Measurements from ENCODE around the gene CRTC3.
"Not testable (repeated sequence)": the region's sequence is repeated elsewhere in the genome, so short reads cannot be mapped to it uniquely, and the experiment has no call there.

CRTC3 gene

DNA sequence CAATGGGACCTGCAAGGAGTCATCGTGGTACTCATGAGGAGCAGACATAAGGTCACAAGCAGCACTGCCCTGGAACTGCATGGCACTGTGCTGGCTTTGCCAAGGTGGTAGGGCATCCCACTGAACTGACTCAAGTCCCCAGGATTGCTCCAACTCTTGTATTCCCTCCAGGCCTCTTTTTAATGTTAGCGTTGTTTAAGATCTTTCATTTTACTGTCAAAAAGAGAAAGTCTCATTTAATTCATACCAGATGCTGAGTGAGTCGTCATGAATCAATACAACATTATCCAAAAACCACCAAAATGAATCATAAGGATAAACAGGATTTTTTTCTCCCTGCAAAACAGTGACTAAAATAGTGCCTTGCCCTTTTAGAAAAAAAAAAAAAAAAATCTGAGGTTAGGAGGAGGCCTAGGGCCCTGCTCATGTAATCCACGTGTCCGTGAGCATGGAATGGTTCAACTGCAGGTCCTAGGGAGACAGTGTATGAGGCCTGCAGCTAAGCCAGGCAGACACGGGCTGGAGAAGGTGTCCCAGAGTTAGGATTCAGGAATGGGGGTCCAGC, 150.7 kb downstream of the CRTC3 start:
- Histone ChIP-seq H3K9me3 (ENCODE audit: control insufficient read depth, insufficient read depth, low read length) (no peaks in the 10 kb centered on the region), H3K9ac (ENCODE audit: low read depth, low read length) (no peak overlapping the region), H3K27me3 (ENCODE audit: control insufficient read depth, insufficient read depth, low read length) (no peaks in the 10 kb centered on the region), H3K4me1 (ENCODE audit: control insufficient read depth, insufficient read depth, low read length) (no peaks in the 10 kb centered on the region), H3K36me3 (ENCODE audit: control insufficient read depth, insufficient read depth, low read length) (no peaks in the 10 kb centered on the region), H3K27ac (ENCODE audit: low read depth, low read length) (no peak overlapping the region), H3K4me3 (ENCODE audit: low read depth, low read length) (no peak overlapping the region)

DNA sequence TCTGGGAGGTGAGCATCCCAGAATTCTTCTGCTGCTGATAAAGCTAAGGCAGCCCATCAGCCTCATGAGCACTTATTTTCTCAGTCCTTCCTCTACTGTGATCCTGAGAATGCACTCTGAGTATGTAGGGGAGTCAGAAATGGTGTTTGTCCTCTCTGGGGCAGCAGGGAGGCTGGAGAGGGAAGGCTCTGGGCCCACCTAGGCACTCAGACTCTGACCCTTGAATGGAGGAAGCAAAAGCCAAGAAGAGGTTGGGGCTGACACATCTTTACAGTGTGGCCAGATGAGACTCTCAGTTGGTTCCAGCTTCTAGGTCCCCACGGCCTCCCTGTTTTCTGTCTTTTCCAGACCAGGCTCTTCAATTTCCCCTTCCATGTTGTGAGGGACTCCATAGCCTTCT, 151.3 kb downstream of the CRTC3 start:
- H3K9ac ChIP-seq (ENCODE audit: low read depth, low read length) = no peak overlapping the region
- no peaks in the 10 kb centered on the region for H3K4me1 ChIP-seq (ENCODE audit: control insufficient read depth, insufficient read depth, low read length)
- no peaks in the 10 kb centered on the region for H3K9me3 ChIP-seq (ENCODE audit: control insufficient read depth, insufficient read depth, low read length)
- H3K27ac ChIP-seq (ENCODE audit: low read depth, low read length) = no peak overlapping the region
- H3K36me3 ChIP-seq (ENCODE audit: control insufficient read depth, insufficient read depth, low read length) = no peaks in the 10 kb centered on the region
- H3K4me3 ChIP-seq (ENCODE audit: low read depth, low read length) = no peak overlapping the region
- no peaks in the 10 kb centered on the region for H3K27me3 ChIP-seq (ENCODE audit: control insufficient read depth, insufficient read depth, low read length)

DNA sequence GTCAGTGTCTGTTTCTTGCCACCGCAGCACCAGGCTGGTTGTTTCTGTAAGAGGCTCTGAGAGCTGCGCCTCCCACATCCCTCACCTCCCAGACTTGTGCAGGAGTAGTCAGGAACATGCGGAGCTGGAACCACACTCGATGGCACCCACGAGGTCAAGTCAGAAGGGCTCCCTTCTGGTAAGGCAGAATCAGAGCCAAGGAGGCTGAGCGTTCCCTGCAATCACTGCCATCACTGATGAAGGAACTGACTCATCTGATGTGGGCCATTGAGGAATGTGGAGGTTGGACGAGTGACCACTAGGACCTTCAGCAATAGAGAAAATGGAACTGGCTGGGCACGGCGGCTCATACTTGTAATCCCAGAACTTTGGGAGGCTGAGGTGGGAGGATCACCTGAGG, 151.8 kb downstream of the CRTC3 start:
- H3K4me1 ChIP-seq (ENCODE audit: control insufficient read depth, insufficient read depth, low read length) = no peaks in the 10 kb centered on the region

DNA sequence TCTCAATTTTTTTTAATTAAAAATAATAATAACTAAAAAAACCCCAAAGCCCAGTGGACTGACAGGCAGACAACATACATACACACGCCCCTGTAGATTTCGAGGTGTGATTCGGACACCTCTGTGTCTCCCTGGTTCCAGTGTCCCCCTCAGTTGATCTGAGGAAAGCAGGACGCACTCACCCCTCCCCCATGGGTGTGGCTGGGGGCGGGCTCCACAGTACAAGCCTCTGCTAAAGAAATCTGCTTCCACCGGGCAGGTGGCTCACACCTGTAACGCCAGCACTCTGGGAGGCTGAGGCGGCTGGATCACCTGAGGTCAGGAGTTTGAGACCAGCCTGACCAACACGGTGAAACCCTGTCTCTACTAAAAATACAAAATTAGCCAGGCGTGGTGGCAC, 153.6 kb downstream of the CRTC3 start:
- Histone ChIP-seq H3K4me1 (ENCODE audit: control insufficient read depth, insufficient read depth, low read length) (no peaks in the 10 kb centered on the region), H3K27me3 (ENCODE audit: control insufficient read depth, insufficient read depth, low read length) (no peaks in the 10 kb centered on the region), H3K27ac (ENCODE audit: low read depth, low read length) (no peak overlapping the region), H3K9me3 (ENCODE audit: control insufficient read depth, insufficient read depth, low read length) (no peaks in the 10 kb centered on the region), H3K4me3 (ENCODE audit: low read depth, low read length) (no peak overlapping the region), H3K9ac (ENCODE audit: low read depth, low read length) (no peak overlapping the region), H3K36me3 (ENCODE audit: control insufficient read depth, insufficient read depth, low read length) (no peaks in the 10 kb centered on the region)

More for the DNA sequence above, 151.8 kb downstream of the CRTC3 start:
- Histone ChIP-seq H3K27ac (ENCODE audit: low read depth, low read length) (no peak overlapping the region), H3K9ac (ENCODE audit: low read depth, low read length) (no peak overlapping the region), H3K4me3 (ENCODE audit: low read depth, low read length) (no peak overlapping the region), H3K36me3 (ENCODE audit: control insufficient read depth, insufficient read depth, low read length) (no peaks in the 10 kb centered on the region), H3K9me3 (ENCODE audit: control insufficient read depth, insufficient read depth, low read length) (no peaks in the 10 kb centered on the region), H3K27me3 (ENCODE audit: control insufficient read depth, insufficient read depth, low read length) (no peaks in the 10 kb centered on the region)

DNA sequence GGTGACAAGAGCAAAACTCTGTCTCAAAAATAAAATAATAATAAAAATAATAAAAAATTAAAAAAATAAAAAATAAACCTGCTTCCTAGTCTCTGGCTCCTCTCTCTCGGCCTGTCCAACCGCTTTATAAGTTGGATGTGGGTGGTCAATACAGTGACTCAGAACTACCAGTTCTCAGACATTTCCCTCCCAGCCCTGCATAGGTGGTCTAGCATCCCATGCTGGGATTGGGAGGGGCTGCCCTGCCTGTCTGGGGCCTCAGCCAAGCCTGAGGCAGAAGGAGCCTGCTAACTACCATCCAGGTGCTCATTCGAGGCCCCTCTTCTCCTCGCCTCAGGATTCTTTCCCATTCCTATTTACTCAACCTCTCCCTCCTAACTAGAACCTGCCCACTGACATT, 154.2 kb downstream of the CRTC3 start:
- H3K4me1 ChIP-seq (ENCODE audit: control insufficient read depth, insufficient read depth, low read length) = no peaks in the 10 kb centered on the region
- H3K9me3 ChIP-seq (ENCODE audit: control insufficient read depth, insufficient read depth, low read length) = no peaks in the 10 kb centered on the region
- no peaks in the 10 kb centered on the region for H3K27me3 ChIP-seq (ENCODE audit: control insufficient read depth, insufficient read depth, low read length)
- H3K27ac ChIP-seq (ENCODE audit: low read depth, low read length) = no peak overlapping the region
- no peak overlapping the region for H3K4me3 ChIP-seq (ENCODE audit: low read depth, low read length)
- H3K36me3 ChIP-seq (ENCODE audit: control insufficient read depth, insufficient read depth, low read length) = no peaks in the 10 kb centered on the region
- no peak overlapping the region for H3K9ac ChIP-seq (ENCODE audit: low read depth, low read length)

DNA sequence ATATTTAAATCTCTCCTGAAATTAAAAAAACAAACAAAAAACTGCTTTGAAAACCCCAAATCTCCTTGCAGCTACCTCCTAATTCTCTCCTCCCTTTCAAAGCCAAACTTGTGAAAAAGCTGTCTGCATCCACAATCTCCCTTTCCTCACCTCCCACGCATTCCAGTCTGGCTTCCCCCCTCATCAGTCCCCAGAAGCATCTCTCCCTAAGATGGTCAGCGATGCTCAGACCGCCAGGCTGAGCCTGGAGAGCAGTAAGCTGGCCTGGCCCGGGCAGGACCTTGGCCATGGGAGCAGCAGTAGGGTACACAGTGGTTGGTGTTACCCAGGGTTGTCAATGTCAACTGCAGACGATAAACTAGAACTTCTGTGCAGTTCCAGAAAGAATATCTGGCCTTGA, 154.6 kb downstream of the CRTC3 start:
- H3K4me1 ChIP-seq (ENCODE audit: control insufficient read depth, insufficient read depth, low read length) = no peaks in the 10 kb centered on the region
- no peak overlapping the region for H3K27ac ChIP-seq (ENCODE audit: low read depth, low read length)

DNA sequence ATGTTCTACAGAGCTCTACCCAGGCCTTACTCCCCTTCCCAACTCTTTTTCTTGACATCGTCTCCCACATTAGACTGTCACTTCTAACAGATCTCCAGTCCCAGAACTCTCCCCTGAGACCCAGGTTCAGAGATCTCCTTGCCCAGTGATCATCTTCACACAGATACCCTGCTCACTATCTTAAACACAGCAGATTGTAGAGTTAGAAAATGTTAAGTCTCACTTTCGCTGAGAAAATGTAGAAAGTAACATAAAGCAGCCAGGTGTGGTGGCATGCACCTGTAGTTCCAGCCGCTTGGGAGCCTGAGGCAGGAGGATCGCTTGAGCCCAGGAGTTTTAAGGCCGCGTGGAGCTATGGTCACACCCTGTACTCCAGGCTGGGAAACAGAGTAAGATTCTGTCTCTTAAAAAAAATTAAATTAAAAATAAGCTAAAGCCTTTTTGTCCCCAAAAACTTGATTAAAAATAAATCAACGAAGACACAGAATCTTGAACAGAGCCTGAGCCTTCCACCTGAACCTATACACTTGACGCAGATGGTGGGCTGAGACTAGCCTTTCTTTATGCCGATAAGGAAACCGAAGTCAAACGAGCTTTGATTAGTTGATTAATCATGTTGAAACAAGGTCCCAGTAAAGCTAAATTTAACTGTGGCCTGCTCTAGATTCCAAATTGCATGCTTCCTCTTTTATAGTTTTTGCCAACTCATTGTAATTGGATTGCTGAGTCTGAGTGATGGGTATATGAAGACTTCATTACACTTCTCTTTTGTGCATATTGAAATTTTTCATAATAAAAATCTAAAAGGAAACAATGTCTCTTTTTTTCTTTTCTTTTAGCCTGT, 156.1 kb downstream of the CRTC3 start:
- H3K27ac ChIP-seq (ENCODE audit: low read depth, low read length) = no peak overlapping the region
- no peak overlapping the region for H3K9ac ChIP-seq (ENCODE audit: low read depth, low read length)
- no peaks in the 10 kb centered on the region for H3K4me1 ChIP-seq (ENCODE audit: control insufficient read depth, insufficient read depth, low read length)

More for the DNA sequence above, 154.6 kb downstream of the CRTC3 start:
- H3K9me3 ChIP-seq (ENCODE audit: control insufficient read depth, insufficient read depth, low read length) = no peaks in the 10 kb centered on the region
- H3K4me3 ChIP-seq (ENCODE audit: low read depth, low read length) = no peak overlapping the region
- no peaks in the 10 kb centered on the region for H3K27me3 ChIP-seq (ENCODE audit: control insufficient read depth, insufficient read depth, low read length)
- no peak overlapping the region for H3K9ac ChIP-seq (ENCODE audit: low read depth, low read length)
- no peaks in the 10 kb centered on the region for H3K36me3 ChIP-seq (ENCODE audit: control insufficient read depth, insufficient read depth, low read length)

DNA sequence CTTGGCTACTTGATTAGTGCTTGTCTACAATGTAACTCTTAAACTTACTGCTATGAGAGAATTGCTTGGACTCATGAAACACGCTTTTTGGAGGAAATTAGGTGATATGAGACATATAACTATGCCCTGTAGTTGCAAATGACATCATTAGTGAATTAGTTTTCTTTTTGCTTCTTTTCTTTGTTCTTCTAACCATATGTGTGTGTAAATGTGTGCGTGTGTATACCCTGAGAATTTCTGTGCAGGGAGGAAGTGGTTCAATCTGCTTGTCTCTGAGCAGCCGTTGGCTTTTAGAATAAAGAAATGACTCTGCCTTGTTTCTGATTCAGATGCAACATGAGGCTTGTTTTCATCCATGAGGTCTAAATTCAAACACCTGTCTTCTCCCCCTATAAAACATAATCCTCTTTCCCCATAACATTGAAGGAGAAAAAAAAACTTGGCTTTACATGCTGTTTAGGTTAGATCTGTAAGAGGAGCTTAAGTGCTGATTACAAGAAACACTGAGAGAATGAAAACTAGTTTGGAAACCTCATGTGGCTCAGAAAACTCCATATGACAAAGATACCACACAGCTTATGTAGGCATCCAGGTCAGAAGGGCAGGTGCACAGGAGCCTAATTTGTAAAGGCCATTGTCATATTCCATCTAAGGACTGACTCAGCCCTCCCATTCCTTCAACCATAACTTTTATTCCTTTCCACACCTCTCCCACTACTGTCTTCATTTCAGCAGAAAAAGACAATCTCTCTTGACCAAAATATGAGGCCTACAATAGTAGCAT, 156.9 kb downstream of the CRTC3 start:
- H3K27ac ChIP-seq (ENCODE audit: low read depth, low read length) = no peak overlapping the region

More for the DNA sequence above, 156.1 kb downstream of the CRTC3 start:
- no peaks in the 10 kb centered on the region for H3K36me3 ChIP-seq (ENCODE audit: control insufficient read depth, insufficient read depth, low read length)
- H3K4me3 ChIP-seq (ENCODE audit: low read depth, low read length) = no peak overlapping the region
- H3K9me3 ChIP-seq (ENCODE audit: control insufficient read depth, insufficient read depth, low read length) = no peaks in the 10 kb centered on the region
- H3K27me3 ChIP-seq (ENCODE audit: control insufficient read depth, insufficient read depth, low read length) = no peaks in the 10 kb centered on the region

DNA sequence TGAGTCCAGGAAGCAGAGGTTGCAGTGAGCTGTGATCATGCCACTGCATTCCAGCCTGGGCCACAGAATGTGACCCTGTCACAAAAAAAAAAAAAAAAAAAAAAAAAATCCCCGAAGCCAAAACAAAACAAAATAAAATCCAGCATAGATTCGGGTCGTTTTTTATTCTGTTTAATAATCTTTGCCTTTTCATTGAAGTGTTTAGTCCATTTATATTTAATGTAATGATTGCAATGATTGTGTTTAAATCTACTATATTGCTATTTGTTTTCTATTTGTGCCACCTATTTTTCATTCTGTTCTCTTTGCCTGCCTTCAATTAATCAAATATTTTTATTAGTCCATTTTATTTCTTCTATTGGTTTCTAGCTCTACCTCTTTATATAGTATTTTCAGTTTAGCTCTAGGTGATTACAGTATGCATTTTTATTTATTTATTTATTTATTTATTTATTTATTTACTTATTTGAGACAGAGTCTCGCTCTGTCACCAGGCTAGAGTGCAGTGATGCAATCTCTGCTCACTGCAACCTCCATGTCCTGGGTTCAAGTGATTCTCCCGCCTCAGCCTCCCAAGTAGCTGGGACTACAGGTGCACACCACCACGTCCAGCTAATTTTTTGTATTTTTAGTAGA, 159.7 kb downstream of the CRTC3 start:
- not testable (repeated sequence) for H3K27me3 ChIP-seq (ENCODE audit: control insufficient read depth, insufficient read depth, low read length); H3K9ac ChIP-seq (ENCODE audit: low read depth, low read length); H3K4me1 ChIP-seq (ENCODE audit: control insufficient read depth, insufficient read depth, low read length); H3K27ac ChIP-seq (ENCODE audit: low read depth, low read length); H3K36me3 ChIP-seq (ENCODE audit: control insufficient read depth, insufficient read depth, low read length); H3K9me3 ChIP-seq (ENCODE audit: control insufficient read depth, insufficient read depth, low read length); H3K4me3 ChIP-seq (ENCODE audit: low read depth, low read length)

More for the DNA sequence above, 156.9 kb downstream of the CRTC3 start:
- H3K9ac ChIP-seq (ENCODE audit: low read depth, low read length) = no peak overlapping the region
- H3K27me3 ChIP-seq (ENCODE audit: control insufficient read depth, insufficient read depth, low read length) = no peaks in the 10 kb centered on the region
- no peaks in the 10 kb centered on the region for H3K36me3 ChIP-seq (ENCODE audit: control insufficient read depth, insufficient read depth, low read length)
- no peaks in the 10 kb centered on the region for H3K9me3 ChIP-seq (ENCODE audit: control insufficient read depth, insufficient read depth, low read length)
- no peaks in the 10 kb centered on the region for H3K4me1 ChIP-seq (ENCODE audit: control insufficient read depth, insufficient read depth, low read length)
- no peak overlapping the region for H3K4me3 ChIP-seq (ENCODE audit: low read depth, low read length)

DNA sequence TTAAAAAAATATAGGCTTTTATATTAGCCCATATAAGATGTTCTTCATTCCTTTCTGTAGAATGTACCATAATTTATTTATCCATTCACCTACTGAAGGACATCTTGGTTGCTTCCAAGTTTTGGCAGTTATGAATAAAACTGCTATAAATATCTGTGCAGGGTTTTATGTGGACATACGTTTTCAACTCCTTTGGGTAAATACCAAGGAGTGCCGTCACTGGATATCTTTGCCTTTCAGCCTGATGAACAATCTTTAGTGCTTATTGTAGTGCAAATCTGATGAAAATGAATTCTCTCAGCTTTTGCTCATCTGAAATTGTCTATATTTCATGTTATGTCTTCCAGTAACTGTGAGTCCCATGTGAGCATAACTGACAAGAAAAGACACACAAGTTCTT, 160.9 kb downstream of the CRTC3 start:
- no peak overlapping the region for H3K9ac ChIP-seq (ENCODE audit: low read depth, low read length)
- H3K9me3 ChIP-seq (ENCODE audit: control insufficient read depth, insufficient read depth, low read length) = no peaks in the 10 kb centered on the region
- H3K36me3 ChIP-seq (ENCODE audit: control insufficient read depth, insufficient read depth, low read length) = no peaks in the 10 kb centered on the region
- H3K4me3 ChIP-seq (ENCODE audit: low read depth, low read length) = no peak overlapping the region
- H3K4me1 ChIP-seq (ENCODE audit: control insufficient read depth, insufficient read depth, low read length) = no peaks in the 10 kb centered on the region
- no peak overlapping the region for H3K27ac ChIP-seq (ENCODE audit: low read depth, low read length)
- no peaks in the 10 kb centered on the region for H3K27me3 ChIP-seq (ENCODE audit: control insufficient read depth, insufficient read depth, low read length)

All from HUES48 (cell line).